ENCODE measurements around the gene INSIG2. TPM values are rescaled to one million over a fixed set of nuclear protein-coding genes. Genes with fewer than 3 reads are reported as not detected.
A peak's percentile ranks its signal among the peaks of the same experiment; 100 is the strongest.

Gene INSIG2
- total and polyA plus RNA-seq, 2 of the 4 experiments (the other 2 are of a cell fraction), result 9.1 to 11.7 TPM

GRCh38 chr2:118102433-118103082 lies 14.3 kb downstream of the INSIG2 start:
- H2BK120ac ChIP-seq (ENCODE audit: low read depth, low read length), result no peak overlapping the region
- DNase-seq, result peak; percentile 30
- H3K27ac ChIP-seq (ENCODE audit: insufficient read depth, low read length), result no peak overlapping the region
- no peak overlapping the region for H2BK5ac ChIP-seq (ENCODE audit: low read depth, low read length, poor library complexity, severe bottlenecking)
- H3K18ac ChIP-seq (ENCODE audit: low read depth, low read length), result no peak overlapping the region
- H2AK9ac ChIP-seq (replicated peaks; ENCODE audit: low read depth, low read length, poor library complexity), result no peak overlapping the region
- no peak overlapping the region for H3K4me2 ChIP-seq (ENCODE audit: low read depth, low read length)
- no peak for ATAC-seq (ENCODE audit: low read depth)
- CTCF ChIA-PET, result interaction anchor here (0.6 to 1.7 kb wide), 3 partner anchors 19 to 686 kb away, joined by 4 to 5 read pairs (median 5); no protein-coding TSS in a partner anchor
- in situ Hi-C loops (cut with MboI; ENCODE audit: low sequenced_read_pairs), result no loop called here
- H3K79me1 ChIP-seq (ENCODE audit: low read depth in 1 of 2, low read length in 2 of 2), result peaks cover 3 to 7% of the 10 kb centered on the region in 2 experiments; a peak in 2 of 4 replicates
- H4K5ac ChIP-seq (ENCODE audit: low read depth, low read length), result no peak overlapping the region
- no peak overlapping the region for H2AK5ac ChIP-seq (ENCODE audit: low read depth, low read length)
- no peaks in the 10 kb centered on the region; the same call in 1 of the 2 replicates for H4K20me1 ChIP-seq (ENCODE audit: insufficient read depth, low read length)
- POLR2A ChIA-PET (ENCODE audit: unreplicated experiment), result interaction anchor here (0.5 kb wide), 1 partner anchor 216 kb away, joined by 3 read pairs; no protein-coding TSS in a partner anchor
- H3K36me3 ChIP-seq (ENCODE audit: control insufficient read depth, insufficient read depth, low read length), result peaks cover 5% of the 10 kb centered on the region; the same call in 1 of the 2 replicates
- no peak overlapping the region for H4K91ac ChIP-seq (ENCODE audit: insufficient read depth, low read depth, low read length)
- no TSS peak for BruUV-seq (replicated peaks)
- H3K4me1 ChIP-seq (ENCODE audit: control insufficient read depth, insufficient read depth, low read length), result 0 out of 2 replicates have a peak, but pooled peaks cover 3% of the 10 kb centered on the region
- intact Hi-C loops (cut with micrococcal nuclease), result no loop called here
- H3K23ac ChIP-seq (ENCODE audit: low read depth, low read length), result no peak overlapping the region
- no peak overlapping the region for H3K4ac ChIP-seq (ENCODE audit: low read depth, low read length)
- H3K9me3 ChIP-seq (ENCODE audit: control insufficient read depth, insufficient read depth, low read length), result no peaks in the 10 kb centered on the region
- TF ChIP-seq MAZ (IDR thresholded peaks at IDR 0.05; ENCODE audit: borderline replicate concordance, low read depth, low read length) (no peak), CEBPB (IDR thresholded peaks at IDR 0.05; ENCODE audit: low read depth, low read length) (peak; percentile 44; the same call in 1 of the 2 replicates)
- no peak overlapping the region for H4K8ac ChIP-seq (ENCODE audit: low read depth in 2 of 2, low read length in 2 of 2)
- H3K9ac ChIP-seq (ENCODE audit: low read depth, low read length), result no peak overlapping the region
- dilution Hi-C loops (cut with HindIII; ENCODE audit: low sequenced_read_pairs, unreplicated experiment), result no loop called here
- no peak overlapping the region for H3K14ac ChIP-seq (replicated peaks; ENCODE audit: low read depth, low read length)
- no peak overlapping the region for H2AFZ ChIP-seq (replicated peaks; ENCODE audit: low read length, poor library complexity)
- H2BK20ac ChIP-seq (ENCODE audit: low read depth, low read length), result no peak overlapping the region
- no peak overlapping the region for H3K56ac ChIP-seq (ENCODE audit: extremely low read depth, insufficient read depth, low read length)
- H2BK15ac ChIP-seq (ENCODE audit: low read depth, low read length), result no peak overlapping the region
- 0 out of 2 replicates have a peak, but pooled peaks cover 4% of the 10 kb centered on the region for H3K9me1 ChIP-seq (ENCODE audit: insufficient read depth, low read length)
- no CpG with 5 or more reads among the region's 6 CpGs for WGBS, 2 experiments (ENCODE audit: extremely low coverage in 2 of 2, insufficient read length in 1 of 2)
- H3K27me3 ChIP-seq (ENCODE audit: control insufficient read depth, insufficient read depth, low read length), result no peaks in the 10 kb centered on the region
- H3K4me3 ChIP-seq (ENCODE audit: insufficient read depth, low read depth, low read length), result no peak overlapping the region
